Progenitor cell of endocrine pancreas (in vitro differentiated cells): ENCODE data around the gene THUMPD1. TPM values are rescaled to one million over a fixed set of nuclear protein-coding genes. Genes with fewer than 3 reads are reported as not detected.

ENCODE experiments used
- DNase-seq: peaks from one replicate; pipeline ENCODE4 v3.0.0; 2021; ENCODE audit warnings: low spot score; ENCODE audit not compliant: unreplicated experiment
- H3K27ac Mint-ChIP-seq: 2 replicates; pipeline ENCODE4 v1.8.0; 2021; ENCODE audit warnings: mild to moderate bottlenecking, moderate library complexity, mixed read lengths
- H3K27me3 Mint-ChIP-seq: 2 replicates; pipeline ENCODE4 v1.8.0; 2021; ENCODE audit warnings: mixed read lengths
- H3K36me3 Mint-ChIP-seq: 2 replicates; pipeline ENCODE4 v1.8.0; 2022; ENCODE audit warnings: mixed read lengths; ENCODE audit not compliant: insufficient read depth
- H3K4me1 Mint-ChIP-seq: 2 replicates; pipeline ENCODE4 v1.8.0; 2021; ENCODE audit warnings: low read depth, mixed read lengths
- H3K4me3 Mint-ChIP-seq: 2 replicates; pipeline ENCODE4 v1.8.0; 2021; ENCODE audit warnings: low read depth, mild to moderate bottlenecking, moderate library complexity, mixed read lengths
- H3K9me3 Mint-ChIP-seq: 2 replicates; pipeline ENCODE4 v1.8.0; 2021; ENCODE audit warnings: low read depth, mixed read lengths
- CTCF ChIP-seq: fragments of 200-600 bp; sonication (generic); IDR thresholded peaks from one replicate; pipeline ENCODE4 v1.5.0; 2021; ENCODE audit warnings: antibody characterized with exemption, mild to moderate bottlenecking; ENCODE audit not compliant: unreplicated experiment
- long read RNA-seq: library from polyadenylated mRNA; unstranded; transcript quantifications from one replicate; pipeline ENCODE4 v2.0.0, GENCODE V29; 2020
- total RNA-seq: library from RNA; stranded (reverse); gene quantifications from 2 replicates; pipeline ENCODE4 v1.2.1, GENCODE V29; 2021

The THUMPD1 gene
- 36.5 and 36.8 TPM in 2 replicates for total RNA-seq
- long read RNA-seq, full-length matches to known transcripts = 240 of 265 reads
- long read RNA-seq, partial matches to known transcripts = 2 of 265 reads
- long read RNA-seq, other reads (novel, unspliced or antisense) = 23 of 265 reads

GRCh38 chr16:20741554-20742285 lies at the start of gene THUMPD1:
THUMPD1 (minus strand) TSS chr16:20741818; CDS start chr16:20741739, 79 bp downstream.
- DNase-seq = peak; percentile 89
- TF ChIP-seq CTCF = peak; percentile 14
- H3K9me3 Mint-ChIP-seq = peaks cover 3% of the 10 kb centered on the region
- peaks cover 10% of the 10 kb centered on the region for H3K4me1 Mint-ChIP-seq
- peaks cover 9% of the 10 kb centered on the region for H3K36me3 Mint-ChIP-seq
- H3K4me3 Mint-ChIP-seq = peak within 1 kb of the TSS; percentile 96
- peak within 1 kb of the TSS; percentile 97 for H3K27ac Mint-ChIP-seq
- no peaks in the 10 kb centered on the region for H3K27me3 Mint-ChIP-seq

GRCh38 chr16:20789130-20789529 lies 47.5 kb upstream of the THUMPD1 start:
- no peak overlapping the region for H3K4me3 Mint-ChIP-seq
- peaks cover 7% of the 10 kb centered on the region for H3K4me1 Mint-ChIP-seq
- no peak for TF ChIP-seq CTCF
- peaks cover 5% of the 10 kb centered on the region for H3K36me3 Mint-ChIP-seq
- DNase-seq = no peak
- H3K27me3 Mint-ChIP-seq = no peaks in the 10 kb centered on the region
- no peak overlapping the region for H3K27ac Mint-ChIP-seq
- H3K9me3 Mint-ChIP-seq = no peaks in the 10 kb centered on the region

GRCh38 chr16:20784204-20784603 lies 42.6 kb upstream of the THUMPD1 start:
- Mint-ChIP-seq H3K36me3 (peaks cover 7% of the 10 kb centered on the region), H3K9me3 (no peaks in the 10 kb centered on the region), H3K4me1 (peaks cover 2% of the 10 kb centered on the region), H3K27me3 (no peaks in the 10 kb centered on the region), H3K4me3 (no peak overlapping the region), H3K27ac (no peak overlapping the region)
- DNase-seq = no peak
- TF ChIP-seq CTCF = no peak

GRCh38 chr16:20782470-20782869 lies 40.9 kb upstream of the THUMPD1 start:
- H3K4me1 Mint-ChIP-seq = peaks cover 2% of the 10 kb centered on the region
- no peak overlapping the region for H3K4me3 Mint-ChIP-seq
- DNase-seq = no peak
- H3K27me3 Mint-ChIP-seq = no peaks in the 10 kb centered on the region
- H3K36me3 Mint-ChIP-seq = peaks cover 9% of the 10 kb centered on the region
- no peak overlapping the region for H3K27ac Mint-ChIP-seq
- no peak for TF ChIP-seq CTCF
- H3K9me3 Mint-ChIP-seq = no peaks in the 10 kb centered on the region

GRCh38 chr16:20781697-20782096 lies 40.1 kb upstream of the THUMPD1 start:
- no peak for TF ChIP-seq CTCF
- H3K36me3 Mint-ChIP-seq = peaks cover 13% of the 10 kb centered on the region
- no peak for DNase-seq
- H3K4me3 Mint-ChIP-seq = no peak overlapping the region
- H3K4me1 Mint-ChIP-seq = peaks cover 2% of the 10 kb centered on the region
- no peaks in the 10 kb centered on the region for H3K9me3 Mint-ChIP-seq
- no peak overlapping the region for H3K27ac Mint-ChIP-seq
- H3K27me3 Mint-ChIP-seq = no peaks in the 10 kb centered on the region
